ENCODE data around the gene ROBO4.

Gene ROBO4

GRCh38 chr11:124917115-124917637 is 19.5 kb upstream of the ROBO4 start:
- DNase-seq = no peak

GRCh38 chr11:124916370-124916710 is 18.7 kb upstream of the ROBO4 start:
- no peak for DNase-seq

GRCh38 chr11:124915541-124916369 is 18.1 kb upstream of the ROBO4 start:
- no peak for DNase-seq

- DNase-seq = no peak
These were observed 5.0 kb upstream of the ROBO4 start for GRCh38 chr11:124902616-124903015.

GRCh38 chr11:124900464-124900863 is 2.8 kb upstream of the ROBO4 start:
- no peak for DNase-seq

GRCh38 chr11:124899383-124900145 is 1.9 kb upstream of the ROBO4 start:
- no peak for DNase-seq

- no peak for DNase-seq
These were observed 1.0 kb upstream of the ROBO4 start for GRCh38 chr11:124898711-124899110.

GRCh38 chr11:124898263-124898680 is 607 bp upstream of the ROBO4 start:
- DNase-seq = no peak

GRCh38 chr11:124896821-124897391 is 759 bp downstream of the ROBO4 start:
- DNase-seq = no peak

GRCh38 chr11:124896071-124896750 is 1.5 kb downstream of the ROBO4 start:
- DNase-seq = no peak

- DNase-seq = no peak
These were observed 2.1 kb downstream of the ROBO4 start for GRCh38 chr11:124895471-124895971.

- DNase-seq = no peak
These were observed 2.8 kb downstream of the ROBO4 start for GRCh38 chr11:124894606-124895430.

GRCh38 chr11:124893781-124894401 is 3.8 kb downstream of the ROBO4 start:
- DNase-seq = no peak

GRCh38 chr11:124892750-124893454 is 4.8 kb downstream of the ROBO4 start:
- DNase-seq = no peak

- DNase-seq = no peak
These were observed 5.5 kb downstream of the ROBO4 start for GRCh38 chr11:124892146-124892545.

- DNase-seq = no peak
These were observed 6.2 kb downstream of the ROBO4 start for GRCh38 chr11:124891373-124891861.

- no peak for DNase-seq
These were observed 6.8 kb downstream of the ROBO4 start for GRCh38 chr11:124890683-124891372.

GRCh38 chr11:124890151-124890550 is 7.5 kb downstream of the ROBO4 start:
- DNase-seq = no peak

GRCh38 chr11:124889191-124890091 is 8.2 kb downstream of the ROBO4 start:
- no peak for DNase-seq

Data from NCI-H510A treated with DMSO at 0.1 percent for 48 hours (cell line).